Spinal cord (tissue), 10 donors: Measurements from ENCODE around the gene PIK3C2G. TPM values are rescaled to one million over a fixed set of nuclear protein-coding genes. Genes with fewer than 3 reads are reported as not detected.

Source experiments
- DNase-seq, 6 donors: peaks; one replicate each; pipeline versions ENCODE4 v3.0.0 to v3.0.0-alpha.2; 2013 to 2015; ENCODE audit warnings: low spot score in 6 of 6, low read depth in 4 of 6
- H3K27ac ChIP-seq: one replicate; pipeline ENCODE4 v1.5.1; 2013; ENCODE audit warnings: low read depth, low read length, control low read depth
- H3K27me3 ChIP-seq: one replicate; pipeline ENCODE4 v1.6.1; 2013; ENCODE audit warnings: low read length; ENCODE audit not compliant: control insufficient read depth, insufficient read depth
- H3K36me3 ChIP-seq: one replicate; pipeline ENCODE4 v1.6.1; 2013; ENCODE audit warnings: low read length; ENCODE audit not compliant: control insufficient read depth, insufficient read depth
- H3K4me1 ChIP-seq: one replicate; pipeline ENCODE4 v1.6.1; 2013; ENCODE audit warnings: low read length; ENCODE audit not compliant: control insufficient read depth, insufficient read depth
- H3K4me3 ChIP-seq: one replicate; pipeline ENCODE4 v1.5.1; 2013; ENCODE audit warnings: low read depth, low read length, control low read depth
- H3K9me3 ChIP-seq: one replicate; pipeline ENCODE4 v1.6.1; 2013; ENCODE audit warnings: low read length; ENCODE audit not compliant: control insufficient read depth, insufficient read depth
- WGBS: methylation state at CpG from one replicate; pipeline ENCODE4 v1.1.5; 2013; ENCODE audit warnings: missing lambda C conversion rate; ENCODE audit not compliant: insufficient coverage; 5-methylcytosine and 5-hydroxymethylcytosine counted together
- polyA plus RNA-seq, 2 donors: library from polyadenylated mRNA; unstranded; fragments of 120-200 nt; gene quantifications; one replicate each; pipeline ENCODE4 v1.2.1, GENCODE V29; 2013; ENCODE audit not compliant: insufficient read length in 2 of 2
- total RNA-seq, 2 donors: library from RNA; depleted of rRNA in 1 of 2; stranded (reverse); fragments of 120-200 nt in 1 of 2; fragments of >200 nt in 1 of 2; gene quantifications; one replicate each; pipeline versions ENCODE4 v1.2.3 to v1.2.4, GENCODE V29; 2013 to 2014
- donor health status: healthy.

Gene PIK3C2G
- total and polyA plus RNA-seq, 4 donors = 0.14 to 0.40 (median 0.19) TPM

- Histone ChIP-seq H3K27ac (no peak overlapping the region), H3K4me1 (no peaks in the 10 kb centered on the region), H3K36me3 (no peaks in the 10 kb centered on the region), H3K4me3 (no peak overlapping the region), H3K9me3 (no peaks in the 10 kb centered on the region), H3K27me3 (no peaks in the 10 kb centered on the region)
- no CpG with 5 or more reads among the region's 5 CpGs for WGBS
- DNase-seq = no peak
Observed at GRCh38 chr12:18443768-18444437, 182.6 kb downstream of the PIK3C2G start.

- Histone ChIP-seq H3K27ac (no peak overlapping the region), H3K9me3 (no peaks in the 10 kb centered on the region), H3K27me3 (no peaks in the 10 kb centered on the region), H3K4me3 (no peak overlapping the region), H3K36me3 (no peaks in the 10 kb centered on the region), H3K4me1 (no peaks in the 10 kb centered on the region)
- WGBS = 90% methylated on average over 1 of the region's 3 CpGs
- DNase-seq = no peak
Observed at GRCh38 chr12:18446061-18446644, 184.8 kb downstream of the PIK3C2G start.

GRCh38 chr12:18454330-18454729, 193.0 kb downstream of the PIK3C2G start:
- 27% methylated on average over 1 of the region's 1 CpG for WGBS

GRCh38 chr12:18456344-18456743, 195.0 kb downstream of the PIK3C2G start:
- no peaks in the 10 kb centered on the region for H3K9me3 ChIP-seq
- H3K27me3 ChIP-seq = no peaks in the 10 kb centered on the region
- H3K36me3 ChIP-seq = no peaks in the 10 kb centered on the region
- H3K27ac ChIP-seq = no peak overlapping the region
- DNase-seq = no peak
- WGBS = 70% methylated on average over 2 of the region's 2 CpGs
- H3K4me3 ChIP-seq = no peak overlapping the region
- no peaks in the 10 kb centered on the region for H3K4me1 ChIP-seq

More at GRCh38 chr12:18454330-18454729, 193.0 kb downstream of the PIK3C2G start:
- H3K27ac ChIP-seq = no peak overlapping the region
- no peaks in the 10 kb centered on the region for H3K4me1 ChIP-seq
- no peak for DNase-seq
- H3K36me3 ChIP-seq = no peaks in the 10 kb centered on the region
- no peaks in the 10 kb centered on the region for H3K9me3 ChIP-seq
- no peaks in the 10 kb centered on the region for H3K27me3 ChIP-seq
- no peak overlapping the region for H3K4me3 ChIP-seq

- Histone ChIP-seq H3K4me1 (no peaks in the 10 kb centered on the region), H3K27me3 (no peaks in the 10 kb centered on the region), H3K9me3 (no peaks in the 10 kb centered on the region), H3K36me3 (no peaks in the 10 kb centered on the region), H3K27ac (no peak overlapping the region), H3K4me3 (no peak overlapping the region)
- no peak for DNase-seq
- no CpG with 5 or more reads among the region's 1 CpG for WGBS
Observed at GRCh38 chr12:18457362-18457761, 196.0 kb downstream of the PIK3C2G start.

GRCh38 chr12:18461758-18462157, 200.4 kb downstream of the PIK3C2G start:
- Histone ChIP-seq H3K9me3 (no peaks in the 10 kb centered on the region), H3K4me1 (no peaks in the 10 kb centered on the region), H3K36me3 (no peaks in the 10 kb centered on the region), H3K27ac (no peak overlapping the region), H3K27me3 (no peaks in the 10 kb centered on the region), H3K4me3 (no peak overlapping the region)
- no CpG with 5 or more reads among the region's 2 CpGs for WGBS
- DNase-seq = no peak

GRCh38 chr12:18462442-18462841, 201.1 kb downstream of the PIK3C2G start:
- no peaks in the 10 kb centered on the region for H3K9me3 ChIP-seq
- no peaks in the 10 kb centered on the region for H3K4me1 ChIP-seq
- H3K36me3 ChIP-seq = no peaks in the 10 kb centered on the region
- no peak overlapping the region for H3K27ac ChIP-seq
- H3K4me3 ChIP-seq = no peak overlapping the region
- peak in 2 of 6 donors; percentile 55 to 76 for DNase-seq
- H3K27me3 ChIP-seq = no peaks in the 10 kb centered on the region
- WGBS = 40% methylated on average over 1 of the region's 3 CpGs

- Histone ChIP-seq H3K36me3 (no peaks in the 10 kb centered on the region), H3K27me3 (no peaks in the 10 kb centered on the region), H3K4me1 (no peaks in the 10 kb centered on the region), H3K4me3 (no peak overlapping the region), H3K9me3 (no peaks in the 10 kb centered on the region), H3K27ac (no peak overlapping the region)
- no peak for DNase-seq
Observed at GRCh38 chr12:18467620-18468245, 206.4 kb downstream of the PIK3C2G start.

- no CpG with 5 or more reads among the region's 1 CpG for WGBS
- Histone ChIP-seq H3K36me3 (no peaks in the 10 kb centered on the region), H3K4me1 (no peaks in the 10 kb centered on the region), H3K27me3 (no peaks in the 10 kb centered on the region), H3K9me3 (no peaks in the 10 kb centered on the region), H3K4me3 (no peak overlapping the region), H3K27ac (no peak overlapping the region)
- peak in 1 of 6 donors; percentile 46 for DNase-seq
Observed at GRCh38 chr12:18468246-18469075, 207.1 kb downstream of the PIK3C2G start.
